ENCODE results near the gene DRAP1.

The DRAP1 gene, protein sequence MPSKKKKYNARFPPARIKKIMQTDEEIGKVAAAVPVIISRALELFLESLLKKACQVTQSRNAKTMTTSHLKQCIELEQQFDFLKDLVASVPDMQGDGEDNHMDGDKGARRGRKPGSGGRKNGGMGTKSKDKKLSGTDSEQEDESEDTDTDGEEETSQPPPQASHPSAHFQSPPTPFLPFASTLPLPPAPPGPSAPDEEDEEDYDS

DNA sequence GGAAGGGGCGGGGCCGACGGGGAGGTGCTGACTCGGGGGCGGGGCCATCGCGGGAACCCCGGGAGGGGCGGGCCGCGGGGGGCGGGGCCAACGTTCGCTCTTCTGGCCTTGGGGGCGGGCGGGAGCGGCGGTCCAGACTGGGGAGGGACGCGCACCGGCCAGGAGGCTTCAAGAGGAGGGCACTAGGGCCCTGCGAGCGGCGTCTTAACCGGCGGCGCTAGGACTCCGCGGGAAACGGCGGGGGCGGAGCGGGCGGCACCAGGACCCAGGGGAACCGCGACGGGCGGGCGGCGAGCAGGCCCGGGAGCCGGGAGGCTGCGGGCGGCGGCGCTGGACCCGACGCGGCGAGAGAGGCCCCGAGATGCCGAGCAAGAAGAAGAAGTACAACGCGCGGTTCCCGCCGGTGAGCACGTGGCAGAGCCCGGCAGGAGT is at the start of gene DRAP1:
TSS of gene DRAP1 (plus strand) at position 286 of the 432 bp plus-strand sequence. CDS start at position 362, 76 bp downstream.
- peak; percentile 97 for DNase-seq (ENCODE audit: low read depth)

DNA sequence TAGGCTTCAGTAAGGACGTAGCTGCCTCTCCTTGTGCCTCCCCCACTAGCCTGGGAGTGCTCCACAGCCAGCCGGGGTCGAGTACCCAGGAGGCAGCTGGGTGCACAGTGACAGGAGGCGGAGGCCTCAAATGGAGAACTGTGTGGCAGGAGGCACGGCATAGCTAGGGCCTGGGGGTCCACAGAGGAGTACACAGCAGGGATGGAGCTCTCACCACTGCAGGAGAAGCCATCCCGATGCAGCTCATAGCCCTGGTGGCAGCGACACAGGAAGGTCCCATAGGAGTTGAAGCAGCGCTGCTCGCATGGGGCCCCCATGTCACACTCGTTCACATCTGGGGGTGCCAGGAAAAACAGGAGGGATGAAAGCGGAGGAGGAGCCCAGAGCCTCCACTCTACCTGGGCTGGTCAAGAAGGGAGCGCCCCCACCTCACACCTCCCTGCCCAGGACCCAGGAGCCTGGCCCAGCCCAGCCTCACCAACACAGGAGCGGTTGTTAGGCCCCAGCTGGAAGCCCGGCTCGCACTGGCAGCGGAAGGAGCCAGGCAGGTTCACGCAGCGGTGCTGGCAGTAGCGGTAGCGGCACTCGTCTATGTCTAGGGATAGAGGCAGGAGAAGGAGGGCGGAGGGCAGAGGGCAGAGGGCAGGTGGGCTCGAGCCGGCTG is 49.5 kb upstream of the DRAP1 start:
- no peak for DNase-seq (ENCODE audit: low read depth)

DNA sequence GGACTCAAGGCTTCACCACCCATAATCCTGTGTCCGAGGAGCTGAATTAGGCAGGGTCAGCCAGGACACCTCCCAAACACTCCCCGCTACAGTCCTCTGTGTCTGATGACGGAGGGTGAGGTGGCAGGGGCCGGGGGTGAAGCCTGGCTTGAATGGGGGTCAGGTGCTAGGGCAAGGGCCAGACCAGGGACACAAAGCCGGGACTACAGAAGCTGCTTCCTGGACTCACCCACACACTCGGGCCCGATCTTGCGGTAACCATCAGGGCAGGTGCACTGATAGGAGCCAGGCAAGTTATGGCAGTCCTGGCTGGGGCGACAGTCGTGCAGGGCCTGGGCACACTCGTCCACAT is 48.9 kb upstream of the DRAP1 start:
- no peak for DNase-seq (ENCODE audit: low read depth)

DNA sequence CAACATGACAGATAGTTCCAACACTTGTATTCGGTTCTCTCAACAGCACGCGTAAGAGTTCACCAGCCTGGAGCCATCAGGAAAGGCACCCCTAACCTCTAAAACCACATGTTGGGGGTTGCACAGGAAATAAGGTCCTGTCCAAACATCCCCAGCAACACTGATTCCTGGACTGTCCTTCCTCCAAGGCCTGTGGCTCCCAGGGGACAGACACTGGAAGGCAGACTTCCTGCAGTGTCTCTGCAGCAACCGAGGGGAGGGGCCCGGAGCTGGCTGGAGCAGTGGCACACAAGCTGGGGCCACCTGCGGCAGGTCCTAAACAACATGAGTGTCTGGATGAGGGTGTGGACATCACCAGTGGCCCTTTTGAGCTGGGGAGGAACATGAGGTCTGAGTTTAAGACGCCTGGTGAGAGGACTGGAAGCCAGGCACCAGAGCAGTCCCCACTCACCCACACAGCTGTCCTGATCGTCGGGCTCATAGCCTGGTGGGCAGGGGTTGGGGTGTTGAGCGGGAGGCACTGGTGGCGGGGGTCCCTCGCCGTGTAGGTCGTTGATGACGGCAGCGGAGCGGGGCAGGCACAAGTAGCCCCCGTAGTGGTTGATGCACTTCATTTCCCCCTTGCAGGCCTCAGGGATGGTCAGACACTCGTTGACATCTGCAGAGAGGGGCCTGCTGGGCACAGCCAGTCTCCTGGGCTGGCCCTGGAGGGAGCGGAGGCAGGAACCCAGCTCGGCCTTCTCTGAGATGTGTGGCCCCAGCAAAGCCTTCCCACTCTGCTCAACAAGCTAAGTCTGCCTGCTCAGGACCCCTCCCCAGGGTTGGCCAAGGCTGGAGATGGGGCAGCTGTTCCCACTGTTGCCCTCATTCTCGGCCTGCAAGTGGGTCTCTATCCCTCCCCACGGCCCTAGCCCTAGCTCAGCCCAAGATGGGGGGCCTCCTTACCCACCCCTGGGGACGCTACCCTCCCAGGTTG is 48.2 kb upstream of the DRAP1 start:
- no peak for DNase-seq (ENCODE audit: low read depth)

DNA sequence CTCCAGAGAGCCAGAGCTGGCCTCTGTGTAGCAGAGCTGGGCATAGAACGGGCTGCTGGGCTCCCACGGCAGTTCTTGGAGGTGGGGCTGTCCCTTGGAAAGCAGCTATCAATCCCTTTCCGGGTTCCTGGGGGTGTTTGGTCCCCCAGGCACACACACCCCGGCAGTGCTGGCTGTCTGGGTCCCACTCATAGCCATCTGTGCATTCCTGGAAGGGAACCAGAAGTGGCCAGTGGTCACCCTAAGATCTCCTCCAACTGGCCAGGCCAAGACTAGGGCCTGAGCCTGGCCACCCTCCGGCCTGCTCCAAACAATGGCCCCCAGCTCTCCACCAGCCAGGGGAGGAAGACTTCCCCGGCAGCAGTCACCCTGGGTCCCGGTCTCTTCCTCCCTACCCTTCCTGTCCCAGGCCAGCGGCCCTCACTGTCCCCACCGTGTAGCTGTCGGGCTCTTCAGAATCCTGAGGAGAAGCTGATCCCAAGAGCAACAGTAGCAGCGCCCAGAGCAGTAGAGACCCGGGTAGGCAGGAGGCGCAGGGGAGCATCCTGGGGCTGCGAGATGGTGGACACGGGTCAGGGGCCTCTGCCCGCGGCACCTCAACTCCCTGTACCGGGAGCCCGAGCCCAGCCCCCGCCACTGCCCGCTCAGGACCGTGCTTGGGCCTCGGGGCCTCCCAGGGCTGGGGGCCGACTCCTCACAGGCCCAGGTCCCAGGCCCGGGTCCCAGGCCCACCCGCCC is 47.2 kb upstream of the DRAP1 start:
- no peak for DNase-seq (ENCODE audit: low read depth)

DNA sequence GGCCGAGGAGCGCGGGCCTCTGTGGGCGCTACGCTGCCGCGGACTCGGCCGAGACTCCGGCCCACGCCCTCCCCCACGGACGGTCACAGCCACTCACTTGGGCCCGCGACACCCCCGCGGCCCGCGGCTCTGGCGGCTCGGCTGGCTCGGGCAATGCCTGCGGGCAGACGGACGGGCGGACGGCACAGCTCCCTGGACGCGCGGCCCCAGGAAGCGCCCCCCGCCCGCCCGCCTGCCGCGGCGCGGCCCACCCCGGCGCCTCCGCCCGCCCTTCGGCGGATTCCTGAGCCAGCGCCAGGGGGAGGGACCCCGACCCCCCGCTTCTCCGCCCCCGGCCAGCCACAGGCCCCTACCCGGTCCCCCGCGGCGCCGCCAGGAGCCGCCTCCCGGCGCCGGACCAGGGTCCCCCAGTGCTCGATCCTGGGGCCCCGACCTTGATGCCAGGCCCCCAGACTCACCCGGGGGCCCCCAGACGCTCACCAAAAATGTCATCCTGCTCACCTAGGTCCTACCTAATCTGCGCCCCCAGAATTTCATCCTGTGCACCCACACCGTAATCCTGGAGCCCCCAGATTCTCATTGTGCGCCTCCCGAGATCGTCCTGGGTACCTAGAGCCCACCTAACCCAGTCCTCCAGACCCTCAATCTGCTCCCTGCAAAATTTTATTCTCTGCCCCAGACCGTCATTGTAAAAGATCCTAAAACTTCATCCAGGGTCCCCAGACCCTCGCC is 46.5 kb upstream of the DRAP1 start, which contains the start of gene EFEMP2:
TSS of gene EFEMP2 (minus strand) at position 215 of the 732 bp plus-strand sequence. CDS start 446 bp downstream, outside the sequence.
- DNase-seq (ENCODE audit: low read depth), result no peak

DNA sequence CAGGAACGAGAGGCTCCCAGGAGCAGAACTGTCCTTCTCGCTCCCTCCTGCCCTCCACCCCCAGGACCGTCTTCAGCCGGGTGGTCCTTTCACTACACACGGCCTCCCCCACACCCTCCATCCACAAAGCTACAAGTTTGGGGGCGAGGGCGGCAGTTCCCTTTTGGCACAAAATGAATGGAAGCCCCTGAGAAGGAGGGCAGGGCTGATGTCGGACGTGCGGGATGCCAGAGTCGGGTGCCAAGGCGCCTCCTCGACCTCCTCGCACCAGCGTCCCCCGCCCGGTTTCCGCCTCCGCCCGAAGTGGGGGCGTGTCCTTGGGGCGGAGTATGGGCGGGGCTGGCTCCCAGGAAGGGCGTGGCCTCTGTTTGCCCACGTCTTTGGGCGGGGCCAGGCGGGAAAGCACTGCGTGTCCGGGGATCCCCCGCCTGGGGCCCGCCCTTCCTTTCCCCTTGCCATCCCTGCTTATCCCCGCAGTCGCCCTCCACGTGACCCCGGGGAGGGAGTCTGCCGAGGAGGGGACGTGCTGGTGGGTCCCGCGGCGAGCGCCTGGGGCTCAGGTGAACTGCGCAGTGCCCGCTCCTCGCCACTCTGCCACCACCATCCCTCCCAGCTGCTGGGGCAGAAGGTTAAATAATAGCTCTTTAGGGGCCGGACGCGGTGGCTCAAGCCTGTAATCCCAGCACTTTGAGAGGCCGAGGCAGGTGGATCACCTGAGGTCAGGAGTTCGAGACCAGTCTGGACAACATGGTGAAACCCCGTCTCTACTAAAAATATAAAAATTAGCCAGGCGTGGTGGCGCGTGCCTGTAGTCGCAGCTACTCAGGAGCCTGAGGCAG is 45.7 kb upstream of the DRAP1 start:
- peak; percentile 97 for DNase-seq (ENCODE audit: low read depth)

DNA sequence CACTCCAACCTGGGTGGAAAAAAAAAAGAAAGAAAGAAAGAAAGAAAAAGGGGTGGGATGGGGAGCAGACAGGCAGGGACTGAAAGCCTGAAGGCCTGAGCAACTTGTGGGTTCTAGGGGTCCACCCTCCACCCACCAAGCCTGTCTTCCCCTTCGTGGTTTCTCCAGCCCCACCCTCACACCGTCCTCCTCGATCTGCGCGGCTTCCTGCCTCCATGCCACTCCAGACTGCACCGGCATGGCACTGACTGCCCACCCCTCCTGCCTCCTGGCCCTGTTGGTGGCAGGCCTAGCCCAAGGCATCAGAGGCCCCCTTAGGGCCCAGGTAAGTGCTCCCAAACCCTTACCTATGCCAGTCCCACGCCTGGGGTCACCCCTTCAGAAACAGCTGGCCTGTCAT is 39.6 kb upstream of the DRAP1 start, which contains the start of gene CTSW:
TSS of gene CTSW (plus strand) at position 221 of the 400 bp plus-strand sequence. CDS start at position 239, 18 bp downstream.
- DNase-seq (ENCODE audit: low read depth), result no peak

DNA sequence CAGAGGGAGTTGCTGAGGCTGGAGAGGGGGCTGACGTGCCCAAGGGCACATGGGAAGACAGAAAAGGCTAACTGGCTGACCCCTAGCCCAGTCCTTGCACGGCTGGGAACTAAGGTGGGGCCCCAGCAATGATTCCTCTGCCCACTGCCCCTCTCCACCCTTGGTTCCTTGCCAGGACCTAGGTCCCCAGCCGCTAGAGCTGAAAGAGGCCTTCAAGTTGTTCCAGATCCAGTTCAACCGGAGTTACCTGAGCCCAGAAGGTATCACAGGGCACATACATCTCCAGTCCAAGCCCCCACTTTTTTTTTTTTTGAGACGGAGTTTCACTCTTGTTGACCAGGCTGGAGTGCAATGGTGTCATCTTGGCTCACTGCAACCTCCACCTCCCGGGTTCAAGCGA is 39.2 kb upstream of the DRAP1 start:
- no peak for DNase-seq (ENCODE audit: low read depth)

DNA sequence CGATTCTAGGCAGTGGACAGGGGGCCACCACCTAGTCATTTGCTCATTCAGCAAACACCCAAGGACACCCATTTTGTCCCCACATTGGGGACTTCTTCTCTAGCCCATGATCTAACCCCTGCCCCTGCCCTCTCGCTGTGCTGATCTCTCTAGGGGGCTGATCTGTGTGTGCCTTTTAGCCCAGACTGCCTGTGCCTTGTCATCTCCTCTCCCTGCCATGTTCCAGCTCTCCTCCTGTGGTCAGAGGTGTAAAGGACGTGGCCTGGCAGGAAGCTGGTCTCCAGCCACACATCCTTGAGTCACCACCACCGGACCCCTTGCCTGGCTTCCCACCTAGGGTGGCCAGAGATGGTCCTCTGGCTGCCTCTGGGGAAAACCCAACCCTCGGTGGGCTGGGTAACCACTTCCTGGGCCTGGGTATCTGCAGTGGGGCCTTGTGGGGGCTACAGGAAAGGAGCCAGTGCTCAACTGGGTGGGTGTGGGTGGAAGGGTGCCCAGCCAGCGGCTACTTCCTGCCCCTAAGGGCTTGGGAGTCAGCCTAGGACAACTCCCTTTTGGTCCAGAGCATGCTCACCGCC is 38.3 kb upstream of the DRAP1 start:
- DNase-seq (ENCODE audit: low read depth), result no peak

DNA sequence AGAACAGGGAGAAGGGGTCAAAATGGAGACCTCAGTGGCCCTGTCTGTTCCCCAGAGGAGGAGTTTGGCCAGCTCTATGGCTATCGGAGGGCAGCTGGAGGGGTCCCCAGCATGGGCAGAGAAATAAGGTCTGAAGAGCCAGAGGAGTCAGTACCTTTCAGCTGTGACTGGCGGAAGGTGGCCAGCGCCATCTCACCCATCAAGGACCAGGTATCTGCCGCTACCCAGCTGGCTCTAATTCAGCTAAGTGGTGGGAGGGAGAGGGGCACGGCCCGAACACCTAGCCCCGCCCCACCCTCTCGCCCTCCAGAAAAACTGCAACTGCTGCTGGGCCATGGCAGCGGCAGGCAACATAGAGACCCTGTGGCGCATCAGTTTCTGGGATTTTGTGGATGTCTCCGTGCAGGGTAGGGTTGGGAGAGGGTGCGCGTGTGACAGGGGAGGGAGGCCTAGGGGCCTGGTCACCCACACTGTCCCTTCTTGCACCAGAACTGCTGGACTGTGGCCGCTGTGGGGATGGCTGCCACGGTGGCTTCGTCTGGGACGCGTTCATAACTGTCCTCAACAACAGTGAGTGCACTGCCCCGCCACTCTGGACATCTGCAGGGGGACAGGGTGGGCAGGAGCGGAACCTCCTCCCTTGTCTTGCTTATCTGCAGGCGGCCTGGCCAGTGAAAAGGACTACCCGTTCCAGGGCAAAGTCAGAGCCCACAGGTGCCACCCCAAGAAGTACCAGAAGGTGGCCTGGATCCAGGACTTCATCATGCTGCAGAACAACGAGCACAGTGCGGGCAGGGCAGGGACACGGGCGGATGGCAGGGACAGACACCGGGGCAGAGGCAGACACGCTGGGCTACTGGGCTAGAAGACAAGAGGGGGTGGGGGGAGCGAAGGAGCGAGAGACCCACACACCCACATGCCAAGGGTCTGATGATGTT is 36.8 kb upstream of the DRAP1 start:
- no peak for DNase-seq (ENCODE audit: low read depth)

DNA sequence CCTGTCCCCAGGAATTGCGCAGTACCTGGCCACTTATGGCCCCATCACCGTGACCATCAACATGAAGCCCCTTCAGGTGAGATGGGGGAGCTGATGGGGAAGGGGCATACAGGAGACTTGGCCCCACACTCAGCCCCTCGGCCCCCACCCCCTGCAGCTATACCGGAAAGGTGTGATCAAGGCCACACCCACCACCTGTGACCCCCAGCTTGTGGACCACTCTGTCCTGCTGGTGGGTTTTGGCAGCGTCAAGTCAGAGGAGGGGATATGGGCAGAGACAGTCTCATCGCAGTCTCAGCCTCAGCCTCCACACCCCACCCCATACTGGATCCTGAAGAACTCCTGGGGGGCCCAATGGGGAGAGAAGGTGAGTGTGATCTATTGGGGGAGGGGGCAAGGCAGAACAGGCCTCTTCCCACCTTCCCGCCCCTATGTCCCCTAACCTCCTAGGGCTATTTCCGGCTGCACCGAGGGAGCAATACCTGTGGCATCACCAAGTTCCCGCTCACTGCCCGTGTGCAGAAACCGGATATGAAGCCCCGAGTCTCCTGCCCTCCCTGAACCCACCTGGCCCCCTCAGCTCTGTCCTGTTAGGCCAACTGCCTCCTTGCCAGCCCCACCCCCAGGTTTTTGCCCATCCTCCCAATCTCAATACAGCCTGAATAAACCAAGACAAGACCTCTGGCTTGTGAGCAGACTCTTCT is 36.0 kb upstream of the DRAP1 start:
- no peak for DNase-seq (ENCODE audit: low read depth)

DNA sequence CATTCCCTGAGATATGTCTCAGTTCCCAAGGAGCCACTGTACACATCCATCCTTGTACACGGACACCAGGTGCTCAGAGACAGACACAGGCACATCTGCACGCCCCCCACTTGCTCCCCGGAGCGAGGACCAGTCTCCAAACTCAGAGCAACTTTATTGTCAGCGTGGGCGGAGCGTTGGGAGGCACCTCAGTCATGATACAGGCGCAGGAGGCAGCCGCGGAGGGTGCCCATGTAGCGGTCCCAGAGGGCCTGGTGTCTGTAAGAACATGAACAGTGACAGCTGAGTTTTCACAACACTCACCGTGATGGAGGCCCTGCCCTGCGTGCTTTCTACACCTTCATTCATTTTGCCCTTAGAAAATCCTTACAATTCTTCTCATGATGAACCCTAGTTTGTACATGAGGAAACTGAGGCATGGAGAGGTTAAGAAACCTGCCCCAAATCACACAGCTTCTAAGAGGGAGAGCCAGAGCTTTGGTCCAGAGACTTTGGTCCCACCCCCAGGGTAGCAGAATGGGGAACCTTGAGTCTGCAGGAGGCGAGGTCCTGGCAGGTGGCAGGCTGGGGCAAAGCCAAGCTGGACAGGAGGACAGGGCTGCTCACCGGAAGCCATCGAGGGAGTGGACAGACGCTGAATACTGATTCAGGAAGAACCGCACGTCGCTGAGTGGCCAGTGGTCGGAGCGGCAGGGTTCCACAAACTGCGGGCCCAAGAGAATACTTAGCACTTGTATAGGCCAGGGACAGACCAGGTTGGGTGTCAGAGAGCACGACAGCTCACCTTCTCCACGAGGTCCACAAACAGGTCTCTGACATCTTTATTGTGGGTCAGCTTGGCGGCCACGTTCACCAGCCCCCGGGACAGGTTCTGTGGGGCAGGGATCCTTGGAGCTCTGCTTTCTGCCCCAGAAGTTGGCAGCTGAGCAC is 35.2 kb upstream of the DRAP1 start:
- DNase-seq (ENCODE audit: low read depth), result no peak

DNA sequence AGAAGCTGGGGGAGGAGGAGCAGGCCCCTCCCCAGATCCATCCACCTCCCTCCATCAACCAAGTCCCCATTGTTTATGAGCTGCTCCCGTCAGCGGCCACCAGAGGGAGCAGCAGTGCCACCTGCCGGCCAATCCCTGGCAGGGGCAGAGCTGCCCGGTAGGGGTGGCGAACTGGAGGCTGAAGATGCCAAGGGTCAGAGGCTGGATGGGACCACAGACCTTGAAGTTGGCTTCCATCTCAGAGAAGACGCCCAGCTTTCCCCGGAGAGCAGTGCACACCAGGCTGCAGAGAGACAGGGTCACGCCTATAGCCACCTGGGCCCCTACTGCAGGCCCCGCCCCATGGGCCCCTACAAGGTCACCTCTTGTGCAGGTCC is 34.5 kb upstream of the DRAP1 start:
- peak; percentile 63 for DNase-seq (ENCODE audit: low read depth)

DNA sequence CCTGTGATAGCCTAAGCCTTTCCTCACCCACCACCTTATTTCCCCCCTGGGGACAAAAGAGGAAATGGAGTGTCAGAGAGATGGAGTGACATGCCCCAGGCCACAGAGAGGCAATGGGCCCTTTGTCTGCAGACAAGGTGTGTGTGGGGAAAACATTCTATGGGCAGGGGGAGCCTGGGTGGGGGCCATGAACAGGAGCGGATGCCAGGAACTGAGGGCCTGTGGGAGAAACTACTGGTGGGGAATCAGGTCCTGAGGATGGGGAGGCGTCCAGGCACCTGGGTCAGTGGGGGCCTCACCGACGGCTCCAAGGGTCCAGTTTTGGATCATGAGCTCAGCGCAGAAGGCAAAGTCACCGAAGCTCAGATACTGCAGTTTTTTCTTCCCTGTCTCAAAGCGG is 34.0 kb upstream of the DRAP1 start:
- no peak for DNase-seq (ENCODE audit: low read depth)

DNA sequence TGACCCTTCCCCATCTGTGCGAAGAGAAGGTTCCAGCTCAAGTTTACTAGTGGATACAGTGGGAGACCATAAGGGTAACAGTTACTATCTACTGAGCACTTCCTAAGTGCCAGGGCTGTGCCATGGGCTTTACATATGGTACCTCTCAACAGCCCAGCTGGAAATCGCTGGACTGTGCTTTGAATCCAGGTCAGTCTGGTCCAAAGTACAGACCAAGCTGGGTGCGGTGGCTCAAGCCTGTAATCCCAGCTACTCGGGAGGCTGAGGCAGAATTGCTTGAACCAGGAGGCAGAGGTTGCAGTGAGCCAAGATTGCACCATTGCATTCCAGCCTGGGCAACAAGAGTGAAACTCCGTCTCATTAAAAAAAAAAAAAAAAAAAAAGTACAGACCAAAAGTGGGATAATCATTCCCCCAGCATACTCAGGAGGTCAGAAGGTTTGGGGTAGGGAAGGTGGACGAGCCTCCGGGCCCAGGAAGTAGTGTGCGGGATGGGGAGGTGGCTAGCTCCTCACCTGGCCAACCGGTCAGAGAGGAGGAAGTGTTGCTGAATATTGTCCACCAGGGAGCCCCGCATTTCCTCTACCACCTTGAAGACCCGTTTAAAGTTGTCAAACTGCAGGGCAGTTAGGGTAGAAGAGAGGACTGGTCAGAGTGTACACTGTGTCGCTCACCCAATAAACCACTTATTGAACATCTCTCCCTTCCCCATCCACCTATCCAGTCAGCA is 33.3 kb upstream of the DRAP1 start:
- no peak for DNase-seq (ENCODE audit: low read depth)

Data from stimulated activated CD8-positive, alpha-beta memory T cell treated with anti-CD3 and anti-CD28 coated beads, Interleukin-15, amount 100 ng/mL, for 1 hour (primary cell).